Measurements from ENCODE around the gene ZNF552.

DNA sequence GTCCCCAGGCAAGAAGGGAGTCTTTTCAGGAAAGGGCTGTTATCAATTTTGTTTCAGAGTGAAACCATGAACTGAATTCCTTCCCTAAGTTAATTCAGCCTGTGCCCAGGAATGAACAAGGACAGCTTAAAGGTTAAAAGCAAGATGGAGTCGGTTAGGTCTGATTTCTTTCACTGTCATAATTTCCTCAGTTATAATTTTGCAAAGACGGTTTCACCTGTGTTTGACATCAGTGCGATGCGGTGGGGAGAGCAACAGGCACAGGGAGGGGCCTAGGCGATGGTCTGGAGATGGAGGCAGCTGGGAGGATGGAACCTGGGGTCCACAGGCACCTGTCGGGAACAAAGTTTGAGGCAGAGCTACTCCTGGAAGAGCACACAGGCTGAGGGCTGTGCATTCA is 5.9 kb upstream of the ZNF552 start:
- TF ChIP-seq POLR2A (IDR thresholded peaks at IDR 0.05; ENCODE audit: low read length) (no peak), GATA1 (IDR thresholded peaks at IDR 0.05; ENCODE audit: low read depth, low read length) (no peak)
